IMR-90 (cell line): ENCODE measurements around the gene OXA1L. TPM values are rescaled to one million over a fixed set of nuclear protein-coding genes. Genes with fewer than 3 reads are reported as not detected.
"Not testable (repeated sequence)": the region's sequence is repeated elsewhere in the genome, so short reads cannot be mapped to it uniquely, and the experiment has no call there.

ENCODE experiments used
- ATAC-seq: fragments of 200-7000 bp; cut with Tn5 transposase; 2 replicates; pipeline ENCODE4 v1.9.1; 2020; ENCODE audit warnings: low read depth, mild to moderate bottlenecking, moderate library complexity
- BruUV-seq: library from RNA; stranded (reverse); fragments of 400-500 nt; replicated peaks from 2 replicates; lab custom pipeline; 2021; lab: Mats Ljungman, UMichigan
- CTCF ChIA-PET: fragments of 300-600 bp; formaldehyde crosslinking; extraction: SDS; loops from one replicate; lab custom pipeline; 2021; ENCODE audit warnings: antibody characterized with exemption; lab: Yijun Ruan, JAX
- POLR2A ChIA-PET: fragments of 300-600 bp; sonication (Branson Sonifier 250); formaldehyde crosslinking; loops from one replicate; lab custom pipeline; 2022; ENCODE audit warnings: antibody characterized with exemption; ENCODE audit not compliant: unreplicated experiment; lab: Charles Lee
- DNase-seq: peaks from one replicate; pipeline ENCODE4 v3.0.0; 2013
- H2AFZ ChIP-seq: replicated peaks from 2 replicates; pipeline ENCODE3; 2013; ENCODE audit warnings: low read length, mild to moderate bottlenecking; ENCODE audit not compliant: poor library complexity
- H2AK5ac ChIP-seq: 2 replicates; pipeline ENCODE4 v1.6.1; 2013; ENCODE audit warnings: low read depth, low read length, inconsistent platforms
- H2AK9ac ChIP-seq: replicated peaks from 2 replicates; pipeline ENCODE3; 2013; ENCODE audit warnings: mild to moderate bottlenecking, low read depth, low read length, moderate library complexity; ENCODE audit not compliant: poor library complexity
- H2BK120ac ChIP-seq: 2 replicates; pipeline ENCODE4 v1.6.1; 2013; ENCODE audit warnings: low read depth, low read length, inconsistent platforms
- H2BK15ac ChIP-seq: 3 replicates; pipeline ENCODE4 v1.6.1; 2013; ENCODE audit warnings: low read depth, low read length, inconsistent platforms
- H2BK20ac ChIP-seq: 2 replicates; pipeline ENCODE4 v1.6.1; 2013; ENCODE audit warnings: low read depth, mild to moderate bottlenecking, inconsistent platforms, low read length, moderate library complexity
- H2BK5ac ChIP-seq: 2 replicates; pipeline ENCODE4 v1.6.1; 2013; ENCODE audit warnings: mild to moderate bottlenecking, low read depth, low read length, inconsistent platforms; ENCODE audit not compliant: poor library complexity, severe bottlenecking
- H3K14ac ChIP-seq: replicated peaks from 2 replicates; pipeline ENCODE4 v1.6.1; 2013; ENCODE audit warnings: low read depth, low read length, inconsistent platforms
- H3K18ac ChIP-seq: 2 replicates; pipeline ENCODE4 v1.6.1; 2013; ENCODE audit warnings: low read depth, low read length, control low read depth
- H3K23ac ChIP-seq: 2 replicates; pipeline ENCODE4 v1.6.1; 2013; ENCODE audit warnings: low read depth, low read length, inconsistent platforms
- H3K27ac ChIP-seq: 2 replicates; pipeline ENCODE4 v1.5.1; 2013; ENCODE audit warnings: mild to moderate bottlenecking, control low read depth, low read length; ENCODE audit not compliant: insufficient read depth
- H3K27me3 ChIP-seq: 2 replicates; pipeline ENCODE4 v1.6.1; 2013; ENCODE audit warnings: low read length; ENCODE audit not compliant: control insufficient read depth, insufficient read depth
- H3K36me3 ChIP-seq: 2 replicates; pipeline ENCODE4 v1.6.1; 2013; ENCODE audit warnings: low read length, mixed read lengths; ENCODE audit not compliant: control insufficient read depth, insufficient read depth
- H3K4ac ChIP-seq: 2 replicates; pipeline ENCODE4 v1.6.1; 2013; ENCODE audit warnings: low read depth, low read length, inconsistent platforms
- H3K4me1 ChIP-seq: 2 replicates; pipeline ENCODE4 v1.6.1; 2013; ENCODE audit warnings: low read length, mixed read lengths; ENCODE audit not compliant: control insufficient read depth, insufficient read depth
- H3K4me2 ChIP-seq: 2 replicates; pipeline ENCODE4 v1.6.1; 2013; ENCODE audit warnings: low read depth, mild to moderate bottlenecking, control low read depth, low read length, moderate library complexity
- H3K4me3 ChIP-seq: 2 replicates; pipeline ENCODE4 v1.5.1; 2013; ENCODE audit warnings: low read depth, mild to moderate bottlenecking, control low read depth, low read length, moderate library complexity; ENCODE audit not compliant: insufficient read depth
- H3K56ac ChIP-seq: 2 replicates; pipeline ENCODE4 v1.6.1; 2013; ENCODE audit warnings: low read length, inconsistent platforms; ENCODE audit not compliant: insufficient read depth; ENCODE audit errors: extremely low read depth
- H3K79me1 ChIP-seq, 2 experiments: 2 replicates each; pipeline ENCODE4 v1.6.1; 2013; ENCODE audit warnings: low read length in 2 of 2, inconsistent platforms in 1 of 2, low read depth in 1 of 2
- H3K9ac ChIP-seq: 2 replicates; pipeline ENCODE4 v1.6.1; 2013; ENCODE audit warnings: low read depth, low read length, control low read depth
- H3K9me1 ChIP-seq: 2 replicates; pipeline ENCODE4 v1.6.1; 2013; ENCODE audit warnings: low read length, inconsistent platforms; ENCODE audit not compliant: insufficient read depth
- H3K9me3 ChIP-seq: 2 replicates; pipeline ENCODE4 v1.6.1; 2013; ENCODE audit warnings: low read length; ENCODE audit not compliant: control insufficient read depth, insufficient read depth
- H4K20me1 ChIP-seq: 2 replicates; pipeline ENCODE4 v1.6.1; 2013; ENCODE audit warnings: low read length, inconsistent platforms; ENCODE audit not compliant: insufficient read depth
- H4K5ac ChIP-seq: 2 replicates; pipeline ENCODE4 v1.6.1; 2013; ENCODE audit warnings: mild to moderate bottlenecking, low read depth, low read length, control low read depth
- H4K8ac ChIP-seq, 2 experiments: 2 replicates each; pipeline ENCODE4 v1.6.1; 2013; ENCODE audit warnings: low read depth in 2 of 2, low read length in 2 of 2, control low read depth in 1 of 2, inconsistent platforms in 1 of 2
- H4K91ac ChIP-seq: 2 replicates; pipeline ENCODE4 v1.6.1; 2013; ENCODE audit warnings: low read depth, low read length, inconsistent platforms; ENCODE audit not compliant: insufficient read depth
- WGBS, 2 experiments: methylation state at CpG; one replicate each; pipeline versions ENCODE4 v1.1.5 to v1.1.7; 2013; ENCODE audit warnings: missing lambda C conversion rate in 2 of 2; ENCODE audit not compliant: insufficient read length in 1 of 2; ENCODE audit errors: extremely low coverage in 2 of 2; 5-methylcytosine and 5-hydroxymethylcytosine counted together
- dilution Hi-C: fragments of 300-500 bp; cut with HindIII; formaldehyde crosslinking; loops from one replicate; pipeline ENCODE4 v1.14.3; 2018; ENCODE audit warnings: low sequenced_read_pairs; ENCODE audit not compliant: unreplicated experiment
- in situ Hi-C: fragments of 300-500 bp; cut with MboI; formaldehyde crosslinking; loops from 3 replicates; pipeline ENCODE4 v1.14.3; 2019; ENCODE audit warnings: low sequenced_read_pairs, inconsistent platforms, mixed read lengths
- intact Hi-C: fragments of 100-400 bp; cut with micrococcal nuclease; formaldehyde crosslinking; loops from 2 replicates; pipeline ENCODE4 v1.10.0; 2022
- polyA plus RNA-seq, 3 experiments: library from polyadenylated mRNA; depleted of rRNA; stranded (reverse); fragments of >200 nt; gene quantifications; 2 replicates each; pipeline ENCODE4 v1.2.3, GENCODE V29; 2012; ENCODE audit warnings: low replicate concordance in 1 of 3
- total RNA-seq: library from RNA; depleted of rRNA; stranded (reverse); fragments of >200 nt; gene quantifications from 2 replicates; pipeline ENCODE4 v1.2.3, GENCODE V29; 2012

OXA1L gene
- total and polyA plus RNA-seq, 2 of the 4 experiments (the other 2 are of a cell fraction), result 47.3 to 113 TPM

DNA sequence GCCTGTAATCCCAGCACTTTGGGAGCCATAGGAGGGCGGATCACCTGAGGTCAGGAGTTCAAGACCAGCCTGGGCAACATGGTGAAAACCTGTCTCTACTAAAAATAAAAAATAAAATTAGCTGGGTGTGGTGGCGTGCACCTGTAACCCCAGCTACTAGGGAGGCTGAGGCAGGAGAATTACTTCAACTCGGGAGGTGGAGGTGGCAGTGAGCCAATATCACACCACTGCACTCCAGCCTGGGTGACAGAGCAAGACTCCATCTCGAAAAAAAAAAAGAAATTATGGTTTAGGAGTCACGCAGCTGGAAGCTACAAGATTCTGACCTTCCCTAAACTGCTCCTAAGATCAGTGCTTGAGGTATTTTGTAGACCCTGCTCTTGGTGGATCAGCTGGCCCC is 27.1 kb downstream of the OXA1L start:
- H3K4me2 ChIP-seq, intact Hi-C loops, H3K4me3 ChIP-seq, BruUV-seq, H2AFZ ChIP-seq, H4K91ac ChIP-seq, H3K79me1 ChIP-seq, H3K23ac ChIP-seq, H2AK9ac ChIP-seq, H3K9me3 ChIP-seq, H3K18ac ChIP-seq, H2BK15ac ChIP-seq, H3K27ac ChIP-seq, ATAC-seq, H4K5ac ChIP-seq, H2BK120ac ChIP-seq, in situ Hi-C loops, H3K14ac ChIP-seq, H3K56ac ChIP-seq, H2AK5ac ChIP-seq, dilution Hi-C loops, H3K4ac ChIP-seq, H4K20me1 ChIP-seq, H2BK5ac ChIP-seq, CTCF ChIA-PET, H3K4me1 ChIP-seq, H3K36me3 ChIP-seq, H4K8ac ChIP-seq, POLR2A ChIA-PET, H3K9me1 ChIP-seq, H2BK20ac ChIP-seq, H3K9ac ChIP-seq, DNase-seq: not testable (repeated sequence)
- H3K27me3 ChIP-seq, result peaks cover 12% of the 10 kb centered on the region
- 80% methylated on average over 1 of the region's 5 CpGs; no CpG with 5 or more reads in 1 of the 2 experiments for WGBS, 2 experiments
